Right ventricle myocardium superior (tissue), 1 donor: ENCODE data around the gene TMEM132D. TPM values are rescaled to one million over a fixed set of nuclear protein-coding genes. Genes with fewer than 3 reads are reported as not detected.

Source experiments
- ATAC-seq: fragments of 200-7000 bp; cut with Tn5 transposase; one replicate; pipeline ENCODE4 v1.9.1; 2020; ENCODE audit warnings: mild to moderate bottlenecking; ENCODE audit not compliant: poor library complexity
- DNase-seq: peaks from one replicate; pipeline ENCODE4 v3.0.0-alpha.2; 2020
- intact Hi-C: fragments of 100-400 bp; cut with DNase I; formaldehyde crosslinking; loops from one replicate; pipeline ENCODE4 v1.11.2; 2022
- total RNA-seq: library from RNA; stranded (reverse); fragmentation: NEBNext Ultra II Directional; extraction: Animal tissue kit (Norgen Biotek cat#: 25700); gene quantifications from one replicate; pipeline ENCODE4 v1.2.1, GENCODE V29; 2021
- donor health status: DM: no; HTN: yes; CAD: no; lungs with severe emphysema.

The TMEM132D gene
- total RNA-seq, 1 donor from 2014 or later: not detected

- intact Hi-C loops: no loop called here
- no peak for DNase-seq
- no peak for ATAC-seq
Observed at GRCh38 chr12:129084875-129085826, 818.7 kb downstream of the TMEM132D start.

- intact Hi-C loops: no loop called here
- DNase-seq (no peak), ATAC-seq (no peak)
Observed at GRCh38 chr12:129083121-129083840, 820.5 kb downstream of the TMEM132D start.

DNA sequence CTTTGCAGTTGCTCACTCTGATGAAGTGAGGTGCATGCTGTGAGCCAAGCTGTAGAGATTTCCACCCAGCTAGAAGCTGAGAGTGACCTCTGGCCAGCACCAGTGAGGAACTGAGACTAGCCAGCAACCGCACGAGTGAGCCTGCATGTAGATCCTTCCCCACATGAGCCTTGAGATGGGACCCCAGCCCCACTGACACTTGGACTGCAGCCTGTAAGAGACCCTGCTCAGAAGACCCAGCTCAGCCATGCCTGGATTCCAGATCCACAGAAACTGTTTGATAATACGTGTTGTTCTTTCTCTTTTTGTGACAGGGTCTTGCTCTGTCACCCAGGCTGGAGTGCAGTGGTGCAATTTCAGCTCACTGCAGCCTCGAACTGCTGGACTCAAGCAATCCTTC lies 821.4 kb downstream of the TMEM132D start:
- DNase-seq (no peak), ATAC-seq (no peak)
- intact Hi-C loops: no loop called here

- ATAC-seq: no peak
- intact Hi-C loops: no loop called here
- no peak for DNase-seq
Observed at GRCh38 chr12:129081755-129082250, 822.0 kb downstream of the TMEM132D start.

DNA sequence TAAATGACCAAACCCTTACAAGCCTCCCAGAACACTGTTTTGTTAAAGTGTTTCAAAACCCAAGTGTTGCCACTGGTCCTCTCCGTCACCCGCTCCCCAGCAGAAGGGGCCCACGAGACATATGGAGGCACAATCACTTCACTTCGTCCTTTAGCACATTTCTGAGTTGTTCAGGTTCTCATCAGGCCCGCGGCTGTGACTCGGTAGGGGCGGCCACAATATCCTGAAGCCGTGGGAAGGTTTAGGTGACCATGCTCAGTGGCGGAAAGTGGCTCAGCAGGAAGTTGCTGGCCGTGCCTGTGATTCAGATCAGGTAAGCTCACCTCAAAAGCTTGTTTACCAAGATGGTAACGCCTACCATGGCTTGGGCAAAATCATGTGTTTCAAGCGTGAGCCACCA lies 823.0 kb downstream of the TMEM132D start:
- DNase-seq (no peak), ATAC-seq (no peak)
- intact Hi-C loops: no loop called here

DNA sequence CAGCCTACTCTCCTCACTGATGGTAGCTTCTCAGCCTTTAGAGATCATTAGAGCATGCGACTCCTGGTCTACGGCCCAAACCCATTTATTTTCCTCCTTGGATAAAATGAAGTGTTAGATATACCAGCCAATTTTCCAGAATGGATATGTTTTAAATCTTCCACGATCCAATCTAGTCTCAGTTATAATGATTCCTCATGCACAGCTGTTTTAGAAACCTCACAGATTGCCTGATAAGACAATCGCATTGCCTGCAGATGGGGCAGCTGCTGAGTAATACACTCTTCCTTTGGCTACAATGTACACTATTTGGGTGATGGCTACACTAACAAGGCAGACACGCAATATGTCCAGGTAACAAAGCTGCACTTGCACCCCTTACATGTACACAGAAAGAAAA lies 823.4 kb downstream of the TMEM132D start:
- intact Hi-C loops: no loop called here
- DNase-seq (no peak), ATAC-seq (no peak)

- intact Hi-C loops: no loop called here
- ATAC-seq (no peak), DNase-seq (no peak)
Observed at GRCh38 chr12:129079719-129080118, 824.1 kb downstream of the TMEM132D start.

DNA sequence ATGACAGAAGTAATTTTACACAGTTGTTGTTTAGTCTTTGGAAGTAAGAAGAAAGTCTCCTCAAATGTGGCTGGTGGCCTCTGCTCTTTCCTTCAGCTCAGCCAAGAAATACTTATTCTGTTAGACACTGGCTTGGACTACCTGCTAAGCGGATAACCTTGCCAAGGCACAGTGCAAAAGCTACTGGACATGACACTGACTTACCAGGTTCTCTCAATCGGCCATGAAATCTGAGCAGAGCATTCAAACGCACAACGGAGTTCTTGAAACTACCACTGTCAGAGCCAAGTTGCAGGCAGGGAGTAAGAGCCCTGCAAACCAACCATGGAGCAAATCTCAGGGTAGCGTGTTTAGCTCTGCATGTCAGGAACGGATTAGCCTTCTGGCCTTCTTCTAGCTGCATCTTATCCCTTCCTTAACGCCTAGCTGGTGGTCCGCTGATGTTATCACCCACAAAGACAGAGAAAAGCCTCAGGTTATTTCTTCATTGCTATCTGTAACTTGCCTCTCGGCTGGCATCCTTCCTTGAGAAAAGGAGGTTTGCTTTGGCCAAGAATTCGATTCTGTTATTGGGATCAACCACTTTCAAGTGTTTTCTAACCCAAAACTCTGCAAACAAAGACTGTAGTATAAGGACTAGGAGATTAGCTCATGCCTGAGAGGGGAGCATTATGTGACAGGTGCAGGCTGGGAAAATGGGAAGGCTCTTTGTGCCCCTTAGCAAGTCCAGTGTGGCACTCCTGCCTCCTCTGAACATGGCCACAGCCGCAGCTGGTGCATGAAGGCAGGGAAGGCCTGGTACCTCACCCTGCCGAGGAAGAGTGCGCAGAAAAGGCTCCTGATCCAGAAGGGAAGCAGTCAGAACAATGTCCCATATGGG lies 827.1 kb downstream of the TMEM132D start:
- intact Hi-C loops: no loop called here
- ATAC-seq (no peak), DNase-seq (no peak)

DNA sequence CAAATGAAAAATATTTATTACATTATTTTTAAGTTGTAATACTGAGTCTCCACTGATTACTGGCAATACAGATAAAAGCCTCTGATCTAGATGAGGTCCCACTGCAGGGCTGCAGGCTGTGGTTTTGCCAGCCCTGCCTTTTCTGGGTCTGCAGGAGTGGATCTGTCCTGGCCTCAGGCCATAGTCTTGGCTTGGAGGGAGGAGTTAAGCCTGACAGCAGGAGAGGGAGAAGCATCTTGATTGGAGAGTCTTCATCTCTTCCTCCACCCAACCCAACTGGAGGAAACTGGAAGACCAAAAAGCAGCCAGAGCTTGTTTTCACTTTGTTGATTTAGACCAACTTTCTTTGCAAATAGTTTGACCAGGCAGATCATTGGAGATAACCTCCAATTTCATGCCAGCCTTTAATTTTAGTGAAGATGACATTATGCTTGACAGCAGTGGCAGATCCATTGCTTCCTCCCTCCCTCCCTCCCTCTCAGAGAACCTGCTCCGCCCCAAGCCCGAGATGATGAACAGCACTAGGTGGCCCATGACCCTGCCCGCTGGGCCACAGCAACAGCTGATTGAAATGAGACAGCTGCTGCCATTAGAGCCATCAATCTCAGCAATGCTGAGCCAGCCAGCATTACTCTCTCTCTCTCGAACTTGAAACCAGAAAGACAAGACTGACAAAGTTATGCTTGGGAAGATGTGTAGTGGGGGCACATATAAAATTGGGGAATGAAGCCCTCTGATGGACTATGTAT lies 828.2 kb downstream of the TMEM132D start:
- intact Hi-C loops: no loop called here
- ATAC-seq: no peak

DNA sequence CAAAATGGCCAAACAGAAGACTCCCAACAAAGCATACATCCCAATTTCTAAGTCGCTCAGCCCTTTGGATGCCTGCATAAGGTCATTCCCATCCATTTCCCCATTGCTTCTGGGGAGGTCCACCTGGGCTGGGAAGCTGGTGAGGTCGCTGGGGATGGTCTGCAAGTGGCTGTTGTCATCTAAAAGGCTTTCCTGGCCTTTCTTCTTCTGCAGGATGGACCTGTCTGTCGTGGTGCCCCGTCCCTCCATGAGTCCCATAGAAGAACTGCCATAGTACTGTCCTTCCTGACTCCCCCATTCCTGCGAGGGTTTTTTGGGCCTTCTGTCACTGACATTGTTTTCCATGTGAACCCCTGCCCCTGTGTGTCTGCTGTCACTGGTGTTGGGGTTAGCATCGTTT lies 829.4 kb downstream of the TMEM132D start:
- ATAC-seq (no peak), DNase-seq (no peak)
- intact Hi-C loops: no loop called here

More for the DNA sequence above, 828.2 kb downstream of the TMEM132D start:
- DNase-seq: no peak

DNA sequence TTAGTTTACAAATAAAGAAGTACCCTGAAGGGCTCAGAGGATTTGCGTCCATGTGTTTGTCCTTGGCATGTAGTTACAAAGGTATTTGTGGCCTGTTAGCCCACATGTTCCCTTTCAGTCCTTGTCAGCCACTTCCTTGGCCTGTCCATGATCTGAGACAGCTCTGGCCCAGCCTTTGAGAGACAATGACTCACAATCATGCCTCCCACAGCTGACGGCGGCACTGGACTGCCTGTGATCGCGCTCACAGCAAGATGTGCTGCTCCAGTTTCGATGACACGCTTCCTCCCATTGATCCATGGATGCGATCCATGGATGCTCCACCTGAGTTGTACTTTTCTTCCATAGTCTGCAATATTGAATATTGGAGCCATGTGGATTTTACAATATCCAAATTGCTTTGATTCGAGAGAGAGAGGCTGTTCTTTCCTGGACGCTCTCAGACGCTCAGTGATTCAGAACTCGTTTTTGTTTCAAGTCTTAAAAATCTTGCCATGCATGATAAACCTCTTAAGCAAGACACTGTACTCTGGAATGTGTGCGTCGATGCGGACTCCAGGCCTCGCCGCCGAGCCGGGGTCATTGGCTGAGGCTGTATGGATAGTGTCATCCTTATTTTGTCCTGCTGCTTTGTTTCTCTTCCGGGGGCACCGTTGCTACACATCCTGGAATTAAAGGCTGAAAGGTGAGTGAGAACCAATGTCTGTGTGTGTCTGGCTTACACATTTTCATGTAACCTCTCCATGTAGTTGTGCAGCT lies 830.5 kb downstream of the TMEM132D start:
- intact Hi-C loops: no loop called here
- DNase-seq: no peak
- no peak for ATAC-seq

DNA sequence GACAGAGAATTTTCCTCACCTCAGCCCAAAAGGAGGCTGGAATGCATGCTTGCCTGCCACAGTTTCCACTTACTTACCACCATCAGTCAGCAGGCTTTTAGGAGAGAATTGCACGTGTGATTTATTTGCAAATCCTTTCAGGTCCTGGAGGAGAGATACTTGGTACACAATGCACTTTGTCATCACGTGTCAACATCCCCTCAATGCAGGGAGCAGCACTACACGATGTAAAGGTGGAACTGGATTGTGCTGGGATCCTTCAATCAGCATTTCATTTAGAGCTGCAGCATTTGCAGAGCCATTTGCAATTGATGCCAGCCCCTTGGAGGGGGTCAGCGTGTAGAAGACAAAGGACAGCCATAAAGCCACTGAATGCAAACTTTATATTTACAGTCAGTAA lies 832.5 kb downstream of the TMEM132D start:
- DNase-seq (no peak), ATAC-seq (no peak)
- intact Hi-C loops: no loop called here

- intact Hi-C loops: no loop called here
- ATAC-seq (no peak), DNase-seq (no peak)
Observed at GRCh38 chr12:129069886-129070285, 833.9 kb downstream of the TMEM132D start.

DNA sequence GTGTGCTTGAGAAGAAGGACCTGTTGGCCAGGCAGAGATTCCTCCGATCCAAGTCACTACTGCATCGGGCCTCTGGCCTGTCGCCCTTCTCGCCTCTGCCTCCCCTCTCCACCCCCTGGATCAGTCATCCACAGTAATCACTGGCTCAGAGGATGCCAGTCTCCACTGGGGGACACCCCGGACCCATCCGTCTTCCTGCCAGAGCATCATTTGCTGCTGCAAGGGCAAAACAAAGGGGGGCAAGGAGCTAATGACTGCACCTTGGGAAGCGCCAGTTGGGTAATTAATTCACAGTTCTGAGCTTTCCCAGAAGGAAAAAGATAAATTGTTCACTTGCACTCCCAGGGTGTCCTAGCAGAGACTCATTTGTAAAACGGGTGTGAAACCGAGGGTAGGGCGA lies 835.1 kb downstream of the TMEM132D start:
- ATAC-seq (no peak), DNase-seq (no peak)
- intact Hi-C loops: no loop called here

DNA sequence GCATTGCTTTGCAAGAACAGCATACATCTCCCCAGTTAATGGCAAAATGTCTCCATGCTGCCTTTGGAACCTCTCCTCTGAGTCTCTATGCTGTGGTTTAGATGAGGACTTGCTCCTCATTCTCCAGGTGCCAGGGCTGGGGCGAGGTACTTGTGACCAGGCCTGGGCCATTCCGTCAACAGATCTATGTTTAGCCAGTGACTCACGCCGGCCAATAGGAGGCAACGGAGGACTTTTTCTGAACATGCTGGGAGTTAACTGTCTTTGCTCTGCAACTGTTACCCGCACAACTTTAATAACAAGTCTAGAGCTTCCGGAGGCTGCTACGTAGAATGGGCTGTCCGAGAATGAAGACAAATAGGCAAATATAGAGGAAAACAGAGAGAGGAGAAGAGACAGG lies 836.3 kb downstream of the TMEM132D start:
- intact Hi-C loops: no loop called here
- no peak for DNase-seq

GRCh38 chr12:129064209-129064855 lies 839.5 kb downstream of the TMEM132D start:
- intact Hi-C loops: no loop called here
- ATAC-seq: no peak
- DNase-seq: no peak

More for the DNA sequence above, 836.3 kb downstream of the TMEM132D start:
- ATAC-seq: no peak

GRCh38 chr12:129063600-129063999 lies 840.2 kb downstream of the TMEM132D start:
- no peak for ATAC-seq
- intact Hi-C loops: no loop called here
- DNase-seq: no peak
